GM18520 (cell line): ENCODE measurements around the gene ANO5.

ENCODE experiments used
- ATAC-seq: cut with Tn5 transposase; IDR thresholded peaks from one replicate; pipeline ENCODE4 v1.9.1; 2021; ENCODE audit not compliant: unreplicated experiment

ANO5 gene, protein sequence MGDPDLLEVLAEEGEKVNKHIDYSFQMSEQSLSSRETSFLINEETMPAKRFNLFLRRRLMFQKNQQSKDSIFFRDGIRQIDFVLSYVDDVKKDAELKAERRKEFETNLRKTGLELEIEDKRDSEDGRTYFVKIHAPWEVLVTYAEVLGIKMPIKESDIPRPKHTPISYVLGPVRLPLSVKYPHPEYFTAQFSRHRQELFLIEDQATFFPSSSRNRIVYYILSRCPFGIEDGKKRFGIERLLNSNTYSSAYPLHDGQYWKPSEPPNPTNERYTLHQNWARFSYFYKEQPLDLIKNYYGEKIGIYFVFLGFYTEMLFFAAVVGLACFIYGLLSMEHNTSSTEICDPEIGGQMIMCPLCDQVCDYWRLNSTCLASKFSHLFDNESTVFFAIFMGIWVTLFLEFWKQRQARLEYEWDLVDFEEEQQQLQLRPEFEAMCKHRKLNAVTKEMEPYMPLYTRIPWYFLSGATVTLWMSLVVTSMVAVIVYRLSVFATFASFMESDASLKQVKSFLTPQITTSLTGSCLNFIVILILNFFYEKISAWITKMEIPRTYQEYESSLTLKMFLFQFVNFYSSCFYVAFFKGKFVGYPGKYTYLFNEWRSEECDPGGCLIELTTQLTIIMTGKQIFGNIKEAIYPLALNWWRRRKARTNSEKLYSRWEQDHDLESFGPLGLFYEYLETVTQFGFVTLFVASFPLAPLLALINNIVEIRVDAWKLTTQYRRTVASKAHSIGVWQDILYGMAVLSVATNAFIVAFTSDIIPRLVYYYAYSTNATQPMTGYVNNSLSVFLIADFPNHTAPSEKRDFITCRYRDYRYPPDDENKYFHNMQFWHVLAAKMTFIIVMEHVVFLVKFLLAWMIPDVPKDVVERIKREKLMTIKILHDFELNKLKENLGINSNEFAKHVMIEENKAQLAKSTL

GRCh38 chr11:22192642-22193347 lies at the start of gene ANO5:
Gene ANO5 (plus strand): TSS chr11:22193085. CDS start chr11:22193493, 408 bp downstream.
- ATAC-seq: no peak

GRCh38 chr11:22151649-22152197 lies 41.2 kb upstream of the ANO5 start:
- no peak for ATAC-seq

- no peak for ATAC-seq
Observed at GRCh38 chr11:22157531-22157930, 35.4 kb upstream of the ANO5 start.

GRCh38 chr11:22161489-22161888 lies 31.4 kb upstream of the ANO5 start:
- ATAC-seq: no peak

DNA sequence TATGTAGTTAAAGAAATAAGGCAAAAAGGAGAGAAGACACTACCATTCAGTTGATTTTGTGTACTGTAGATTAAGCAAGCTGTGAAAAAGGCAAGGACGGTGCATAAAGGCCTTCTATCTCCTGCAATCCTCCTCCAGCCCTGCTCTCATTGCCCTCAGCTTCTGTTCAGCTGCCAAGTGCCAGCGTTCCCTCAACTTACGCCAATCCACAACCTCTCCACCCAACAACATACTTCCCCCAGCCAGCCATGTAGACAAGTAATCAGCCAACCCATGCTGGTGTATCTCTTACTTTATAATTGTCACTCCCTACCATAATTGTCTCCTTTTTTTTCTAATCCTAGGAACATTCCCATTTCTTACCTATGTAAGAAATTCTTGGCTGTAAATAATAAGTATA lies 30.1 kb upstream of the ANO5 start:
- ATAC-seq: no peak

DNA sequence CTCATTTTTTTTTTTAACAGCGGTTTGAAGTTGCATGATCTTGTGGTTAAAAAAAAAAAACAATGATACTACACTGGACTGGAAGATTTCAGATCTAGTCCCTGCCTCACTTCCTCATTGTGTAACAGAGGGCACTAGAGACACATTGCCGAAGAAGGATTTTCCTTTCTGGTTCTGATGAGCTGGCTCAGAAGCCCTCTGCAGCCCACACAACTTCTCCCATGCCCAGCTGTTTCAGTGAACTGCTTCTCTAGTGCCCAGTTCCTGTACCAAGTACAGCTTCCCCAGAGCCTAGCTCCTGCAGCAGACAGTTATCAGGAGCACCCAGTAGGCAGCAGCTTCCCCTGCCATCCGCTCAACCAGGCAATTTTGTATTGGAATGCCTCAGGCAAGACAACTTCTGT lies 29.5 kb upstream of the ANO5 start:
- ATAC-seq: peak; percentile 37

DNA sequence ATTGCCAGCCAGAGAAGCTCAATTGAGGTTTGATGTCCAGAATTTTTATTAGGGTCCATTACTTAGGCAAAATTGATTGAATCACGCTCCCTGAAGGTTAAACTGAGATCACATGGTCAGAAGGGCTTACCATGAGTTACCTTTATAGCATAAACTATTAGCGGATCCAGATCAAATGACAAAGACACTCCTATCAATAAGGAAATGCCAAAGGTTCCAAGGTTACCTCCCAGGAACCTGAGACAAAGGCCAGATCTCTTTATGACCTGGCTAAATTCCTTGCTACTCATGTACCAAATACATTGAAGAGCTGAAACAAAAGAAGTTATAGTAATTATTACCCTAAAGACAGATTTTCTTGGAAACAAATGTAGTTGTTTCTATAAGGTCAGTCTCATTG lies 27.8 kb upstream of the ANO5 start:
- no peak for ATAC-seq

DNA sequence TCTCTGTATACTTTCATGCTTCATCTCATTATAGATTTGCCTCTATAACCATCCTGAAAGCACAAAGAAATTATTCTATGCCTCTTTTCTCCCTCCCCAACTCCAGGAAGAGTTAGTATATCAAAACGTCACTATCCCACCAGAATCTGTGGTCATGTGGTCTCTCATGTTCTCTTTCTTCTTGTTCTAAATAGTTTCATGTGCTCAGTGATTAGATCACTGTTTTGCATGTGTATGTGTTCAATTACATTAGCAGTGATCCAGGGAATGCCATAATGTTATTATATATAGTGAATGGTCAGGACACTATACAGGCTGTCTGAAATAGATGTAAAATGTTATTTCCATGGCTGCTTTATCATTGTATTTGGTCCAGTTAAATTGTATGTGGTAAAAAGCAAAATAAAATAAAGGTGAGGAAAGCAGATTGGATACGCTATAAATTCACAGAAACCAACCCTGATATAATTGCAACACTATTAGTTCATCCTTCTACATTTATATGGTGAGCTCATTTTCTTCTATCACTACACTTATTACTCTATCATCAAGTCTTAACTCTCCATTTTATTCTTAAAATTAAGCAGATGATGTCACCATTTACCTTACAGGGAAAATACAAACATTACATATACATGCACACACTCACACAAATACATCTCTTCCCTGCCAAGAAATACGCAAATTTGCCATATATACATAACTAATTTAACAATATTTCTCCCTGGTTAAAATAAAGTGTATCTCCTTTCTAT lies 26.9 kb upstream of the ANO5 start:
- ATAC-seq: no peak

- ATAC-seq: no peak
Observed at GRCh38 chr11:22169833-22170232, 23.1 kb upstream of the ANO5 start.

- ATAC-seq: no peak
Observed at GRCh38 chr11:22173532-22173931, 19.4 kb upstream of the ANO5 start.

DNA sequence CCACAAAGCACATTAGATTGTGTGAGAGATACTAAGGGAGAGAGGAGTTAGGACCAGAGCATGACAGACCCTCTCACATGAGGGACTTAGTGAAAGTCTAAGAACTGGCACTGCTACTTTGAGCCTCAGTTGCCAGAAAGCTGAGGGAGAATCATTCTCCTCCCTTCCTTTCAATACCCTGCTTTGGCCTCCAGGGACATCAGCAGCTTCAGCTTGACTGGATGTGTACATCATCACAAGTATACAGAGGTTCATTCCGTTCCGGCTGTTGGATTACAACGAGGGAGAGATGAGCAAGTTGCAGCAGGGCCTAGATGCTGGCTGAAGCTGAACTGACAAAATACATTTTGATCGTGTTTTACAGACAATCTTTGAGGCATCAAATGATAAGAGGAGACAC lies 15.7 kb upstream of the ANO5 start:
- ATAC-seq: no peak

DNA sequence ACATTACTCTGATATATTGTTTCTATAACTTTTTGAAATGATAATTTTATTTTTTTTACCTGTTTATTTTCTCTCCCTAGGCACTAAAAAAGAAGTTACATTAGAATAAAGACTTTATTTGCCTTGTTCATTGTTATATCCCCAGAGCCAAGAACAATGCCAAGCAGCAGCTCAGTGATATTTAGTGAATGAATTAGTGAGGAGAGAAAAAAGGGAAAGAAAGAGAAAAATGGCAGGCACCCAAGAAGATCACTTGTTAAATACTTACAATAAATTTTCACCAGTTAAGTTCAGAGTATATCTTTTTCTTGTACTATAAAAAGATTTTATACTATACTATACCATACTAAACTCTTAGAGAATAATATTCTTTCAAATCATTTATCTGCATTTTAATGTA lies 13.3 kb upstream of the ANO5 start:
- no peak for ATAC-seq

GRCh38 chr11:22180131-22180530 lies 12.8 kb upstream of the ANO5 start:
- no peak for ATAC-seq

DNA sequence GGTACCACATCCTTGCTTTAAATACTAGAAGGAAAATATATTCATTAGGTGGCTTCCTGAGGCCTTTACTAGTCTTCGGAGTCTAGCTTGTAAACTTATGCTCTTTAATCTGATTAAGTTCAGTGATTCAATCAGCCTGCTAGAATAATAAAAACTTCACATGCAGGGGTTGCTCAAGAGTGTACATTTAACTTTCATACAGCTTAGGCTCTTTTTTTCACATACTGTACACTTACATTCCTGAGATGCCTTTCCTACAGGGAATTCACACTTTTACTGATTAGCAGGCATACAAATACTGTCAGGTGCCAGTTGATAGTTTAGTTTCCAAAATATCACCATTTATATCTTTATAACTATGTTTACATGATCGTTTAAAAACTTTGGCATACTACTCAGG lies 3.2 kb upstream of the ANO5 start:
- no peak for ATAC-seq

GRCh38 chr11:22190827-22191463 lies 1.9 kb upstream of the ANO5 start:
- ATAC-seq: no peak

GRCh38 chr11:22192289-22192641 lies 620 bp upstream of the ANO5 start:
- ATAC-seq: no peak

DNA sequence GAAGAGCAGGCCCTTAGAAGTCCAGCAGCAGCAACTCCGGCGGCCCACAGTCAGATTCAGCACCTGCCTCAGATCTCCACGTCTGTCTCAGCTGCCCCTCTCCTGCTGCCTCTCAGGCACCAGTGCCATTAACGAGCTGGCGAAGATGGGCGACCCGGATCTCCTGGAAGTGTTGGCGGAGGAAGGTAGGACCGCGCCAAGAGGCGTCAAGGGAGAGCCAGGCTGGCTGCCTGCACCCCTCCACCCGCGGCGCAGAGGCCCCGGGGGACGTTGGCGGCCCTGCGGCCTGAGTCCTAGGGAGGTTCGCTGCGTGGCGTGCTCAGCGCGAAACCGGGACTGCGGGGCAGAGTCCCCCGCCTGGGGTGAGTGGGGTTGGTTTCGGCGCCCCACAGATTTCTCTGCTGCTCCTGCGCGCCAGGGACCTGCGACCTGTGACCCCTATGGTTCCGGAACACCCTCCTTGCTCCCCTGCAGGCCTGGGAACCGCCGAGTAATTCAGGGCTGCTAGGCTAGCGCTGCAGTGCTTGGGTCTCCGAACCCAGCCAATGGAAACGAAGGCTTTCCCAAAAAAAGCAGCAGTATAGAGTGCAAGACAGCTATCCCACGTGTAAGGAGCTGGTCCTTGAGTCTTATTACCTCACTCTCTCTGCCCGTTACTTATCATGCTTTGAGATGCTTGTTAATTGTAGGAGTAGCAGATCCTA lies 615 bp downstream of the ANO5 start:
- ATAC-seq: no peak

GRCh38 chr11:22194306-22194705 lies 1.4 kb downstream of the ANO5 start:
- ATAC-seq: no peak

DNA sequence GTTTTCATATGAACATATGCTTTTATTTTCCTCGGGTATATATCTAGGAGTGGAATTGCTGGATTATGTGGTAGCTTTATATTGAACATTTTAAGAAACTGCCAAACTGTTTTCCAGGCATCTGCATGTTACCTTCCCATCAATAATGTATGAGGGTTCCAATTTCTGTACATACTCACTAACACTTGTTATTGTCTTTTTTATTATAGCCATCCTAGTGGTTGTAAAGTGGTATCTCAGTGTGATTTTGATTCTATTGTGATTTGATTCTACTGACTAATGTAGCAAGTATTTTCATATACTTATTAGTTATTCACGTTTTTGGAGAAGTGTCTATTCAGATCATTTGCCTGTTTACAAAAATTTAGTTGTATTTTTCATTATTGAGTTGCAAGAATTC lies 2.0 kb downstream of the ANO5 start:
- no peak for ATAC-seq
